ENCODE data around the gene KLHL29.

KLHL29 gene

GRCh38 chr2:23659328-23659727 is 274.3 kb downstream of the KLHL29 start:
- no peak for DNase-seq (ENCODE audit: low read depth)

GRCh38 chr2:23659773-23660172 is 274.8 kb downstream of the KLHL29 start:
- DNase-seq (ENCODE audit: low read depth), result no peak

DNA sequence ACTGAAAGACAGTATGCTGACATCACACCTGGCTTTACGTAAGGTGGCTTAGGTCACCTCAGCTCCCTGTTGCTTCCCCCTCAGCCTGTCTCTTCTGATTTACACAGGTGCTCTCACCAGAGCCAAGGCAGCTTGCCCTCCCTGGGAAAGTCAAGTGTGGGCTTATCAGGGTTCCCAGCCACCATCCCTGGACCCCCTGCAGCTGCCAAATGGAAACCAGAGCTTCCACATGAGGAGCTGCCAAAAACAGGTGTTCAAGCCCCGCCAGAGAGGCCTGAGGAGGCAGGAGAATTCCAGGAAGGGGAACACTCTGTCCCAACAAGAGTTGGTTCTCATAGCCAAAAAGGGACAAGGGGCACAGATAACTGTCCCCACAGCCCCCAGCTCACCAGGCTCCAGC is 275.3 kb downstream of the KLHL29 start:
- DNase-seq (ENCODE audit: low read depth), result no peak

GRCh38 chr2:23661276-23662050 is 276.5 kb downstream of the KLHL29 start:
- no peak for DNase-seq (ENCODE audit: low read depth)

GRCh38 chr2:23662466-23662865 is 277.5 kb downstream of the KLHL29 start:
- DNase-seq (ENCODE audit: low read depth), result no peak

- no peak for DNase-seq (ENCODE audit: low read depth)
Observed at GRCh38 chr2:23662941-23663920, 278.3 kb downstream of the KLHL29 start.

DNA sequence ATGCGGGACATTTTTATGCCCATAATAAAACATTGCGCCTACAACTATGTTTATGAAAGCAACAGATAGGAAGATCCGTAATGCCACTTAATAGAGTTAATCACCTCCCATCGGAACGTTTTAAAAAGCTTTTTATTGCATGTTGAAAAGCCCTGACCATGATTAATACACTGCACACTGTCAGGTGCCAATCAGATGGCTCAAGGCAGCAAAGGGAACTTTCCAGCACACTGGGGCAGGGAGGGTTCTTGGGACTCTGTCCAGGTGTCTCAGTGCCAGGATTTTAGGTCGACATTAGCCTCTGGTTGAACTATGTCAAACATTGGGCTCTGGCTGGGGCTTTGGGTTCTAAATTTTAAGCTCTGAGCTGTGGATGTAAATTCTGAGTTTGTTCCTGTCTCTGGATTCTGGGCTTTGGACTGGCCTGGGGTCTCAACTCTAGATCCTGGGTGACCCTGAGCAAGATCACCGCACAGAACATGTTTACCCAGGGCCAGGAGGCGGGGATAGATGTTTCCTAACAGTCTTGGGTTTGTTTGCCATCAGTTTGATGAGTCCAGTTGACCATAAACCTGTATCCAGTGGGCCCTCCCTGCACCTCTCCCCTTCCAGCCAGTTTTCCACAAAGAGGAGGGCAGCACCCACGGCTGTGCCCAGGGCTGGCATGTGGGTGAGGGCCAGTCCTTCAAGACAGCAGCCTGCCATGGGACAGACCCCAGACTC is 279.2 kb downstream of the KLHL29 start:
- DNase-seq (ENCODE audit: low read depth), result no peak

GRCh38 chr2:23666241-23666979 is 281.4 kb downstream of the KLHL29 start:
- no peak for DNase-seq (ENCODE audit: low read depth)

GRCh38 chr2:23666980-23667357 is 282.0 kb downstream of the KLHL29 start:
- DNase-seq (ENCODE audit: low read depth), result no peak

GRCh38 chr2:23668756-23669304 is 283.9 kb downstream of the KLHL29 start:
- no peak for DNase-seq (ENCODE audit: low read depth)

GRCh38 chr2:23669413-23670244 is 284.6 kb downstream of the KLHL29 start:
- DNase-seq (ENCODE audit: low read depth), result no peak

DNA sequence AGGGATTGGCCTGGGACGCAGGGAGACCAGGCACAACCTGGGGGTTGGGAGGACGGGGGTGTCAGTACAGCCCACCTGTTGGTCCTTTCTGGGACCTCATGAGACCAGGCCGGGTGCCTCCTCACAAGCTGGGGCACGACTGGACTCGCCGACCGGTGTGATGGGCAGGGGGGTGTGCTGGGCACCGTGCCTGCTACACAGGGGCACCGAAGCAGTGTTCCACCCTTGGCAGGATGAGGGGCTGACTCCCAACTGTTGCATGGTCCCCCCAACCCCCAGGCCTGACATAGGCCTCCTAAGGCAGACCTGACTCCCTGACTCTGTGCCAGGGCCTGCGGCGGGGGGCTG is 285.2 kb downstream of the KLHL29 start:
- no peak for DNase-seq (ENCODE audit: low read depth)

DNA sequence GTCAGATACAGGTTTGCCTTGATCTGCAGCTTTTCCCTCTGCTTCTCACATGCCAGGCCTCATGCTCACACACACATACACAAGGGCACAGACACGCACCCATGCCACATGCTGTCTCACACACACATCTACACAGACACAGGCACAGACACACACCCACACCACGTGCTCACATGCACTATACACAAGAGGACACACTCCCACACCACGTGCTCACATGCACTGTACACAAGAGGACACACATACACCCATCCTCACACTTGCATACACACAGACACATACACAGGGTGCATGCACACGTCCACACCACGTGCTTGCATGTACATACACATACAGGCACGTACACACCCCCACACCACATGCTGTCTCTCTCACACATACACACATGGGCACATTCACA is 288.1 kb downstream of the KLHL29 start:
- DNase-seq (ENCODE audit: low read depth), result no peak

- no peak for DNase-seq (ENCODE audit: low read depth)
Observed at GRCh38 chr2:23673830-23674679, 289.1 kb downstream of the KLHL29 start.

GRCh38 chr2:23675506-23675905 is 290.5 kb downstream of the KLHL29 start:
- DNase-seq (ENCODE audit: low read depth), result no peak

GRCh38 chr2:23677836-23678235 is 292.9 kb downstream of the KLHL29 start:
- no peak for DNase-seq (ENCODE audit: low read depth)

GRCh38 chr2:23679044-23679443 is 294.1 kb downstream of the KLHL29 start:
- DNase-seq (ENCODE audit: low read depth), result no peak

DNA sequence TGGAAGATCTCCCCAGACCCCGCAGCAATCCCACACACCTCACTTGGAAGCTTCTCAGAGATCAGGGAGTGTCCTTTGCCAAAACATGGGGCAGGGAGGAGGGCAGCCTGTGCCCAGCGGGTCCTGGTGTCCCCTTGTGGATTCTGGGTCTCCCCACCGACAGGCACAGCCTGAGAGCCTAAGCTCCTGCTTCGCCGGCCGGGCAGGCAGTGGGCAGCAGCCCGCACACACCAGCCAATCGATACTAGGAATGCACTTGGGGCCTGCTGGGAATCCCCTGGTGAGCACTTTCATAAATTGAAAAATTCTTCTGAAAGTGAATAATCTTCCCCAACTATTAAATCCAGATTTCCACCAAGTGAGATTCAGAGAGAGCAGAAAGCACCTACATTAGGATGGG is 296.0 kb downstream of the KLHL29 start:
- no peak for DNase-seq (ENCODE audit: low read depth)

DNA sequence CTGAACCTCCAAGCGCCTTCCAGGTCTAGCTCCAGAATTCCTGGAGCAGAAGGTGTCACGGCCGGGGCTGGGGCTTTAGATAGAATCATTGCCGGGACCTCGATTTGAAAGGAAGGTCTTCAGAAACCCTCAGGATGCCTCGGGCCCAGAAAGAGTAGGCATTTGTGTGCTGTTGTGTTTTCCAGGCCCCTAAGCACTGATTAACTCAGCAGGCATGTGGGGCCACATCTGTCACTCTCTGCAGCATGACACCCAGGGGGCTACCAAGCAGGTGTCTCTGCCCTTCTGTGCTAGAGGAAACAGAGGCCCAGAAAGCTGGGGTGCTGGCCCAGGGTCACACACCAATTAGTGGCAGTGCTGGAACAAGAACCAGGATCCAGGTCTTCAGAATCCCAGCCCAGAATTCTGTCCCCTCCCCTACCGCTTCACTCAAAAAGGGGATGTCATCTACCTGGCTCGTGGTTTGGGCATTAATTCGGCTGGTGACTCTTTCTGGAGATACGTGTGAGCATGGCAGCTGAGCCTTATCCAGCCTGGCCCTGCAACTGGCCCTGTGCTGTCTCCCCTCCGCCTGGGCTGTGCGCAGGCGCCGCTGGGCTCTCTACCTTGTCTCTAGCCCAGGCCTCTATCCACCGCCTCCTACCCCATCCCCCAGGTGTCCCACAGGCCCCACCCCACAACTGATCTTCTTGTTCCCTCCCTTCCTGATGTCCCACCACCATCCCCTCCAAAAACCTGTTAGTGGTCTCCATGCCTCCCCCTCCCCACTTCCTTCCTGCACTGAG is 296.6 kb downstream of the KLHL29 start:
- DNase-seq (ENCODE audit: low read depth), result no peak
